Fibroblast of lung (primary cell): Measurements from ENCODE around the gene NACAD.

Experiments used
- CTCF ChIP-seq, 2 donors: IDR thresholded peaks in 1 of 2; conservative IDR thresholded peaks in 1 of 2; 1 replicate in 1 of 2; 2 replicates in 1 of 2; pipeline ENCODE4 v1.5.1; 2011 to 2012; ENCODE audit warnings: low read length in 2 of 2, control low read depth in 1 of 2, inconsistent platforms in 1 of 2, low read depth in 1 of 2, mild to moderate bottlenecking in 1 of 2
- EZH2 ChIP-seq: IDR thresholded peaks from 2 replicates; pipeline ENCODE4 v1.5.1; 2012; ENCODE audit warnings: low read length, control low read depth, mild to moderate bottlenecking; ENCODE audit errors: missing control alignments

GRCh38 chr7:45036796-45037195 is 52.0 kb downstream of the NACAD start:
- TF ChIP-seq CTCF (conservative IDR thresholded peaks at IDR 0.05 in 1 of 2, IDR thresholded peaks at IDR 0.05 in 1 of 2; ENCODE audit: low read depth in 1 of 2, low read length in 2 of 2) (no peak), EZH2 (no peak)
